Esophagus squamous epithelium (tissue), 5 donors: ENCODE results near the gene OR2V1. TPM values are rescaled to one million over a fixed set of nuclear protein-coding genes. Genes with fewer than 3 reads are reported as not detected.

Experiments
- DNase-seq: peaks from one replicate; lab custom pipeline; 2025; lab: John Stamatoyannopoulos, UW
- H3K27ac ChIP-seq, 4 donors: fragments of 200-600 bp; sonication (generic); one replicate each; pipeline ENCODE4 v1.5.1; 2016 to 2019; ENCODE audit warnings: mild to moderate bottlenecking in 1 of 4
- H3K27me3 ChIP-seq, 4 donors: fragments of 200-600 bp; sonication (generic); 1 replicate in 3 of 4; 2 replicates in 1 of 4; pipeline versions ENCODE4 v1.5.1 to v1.6.0; 2017 to 2021; ENCODE audit warnings: antibody characterized with exemption in 1 of 4
- H3K36me3 ChIP-seq, 3 donors: fragments of 200-600 bp; sonication (generic); one replicate each; pipeline ENCODE4 v1.5.1; 2016 to 2019
- H3K4me1 ChIP-seq, 3 donors: fragments of 200-600 bp; sonication (generic); one replicate each; pipeline ENCODE4 v1.5.1; 2017 to 2019
- H3K4me3 ChIP-seq, 4 donors: fragments of 200-600 bp; sonication (generic); 1 replicate in 3 of 4; 2 replicates in 1 of 4; pipeline ENCODE4 v1.5.1; 2016 to 2019; ENCODE audit warnings: mild to moderate bottlenecking in 2 of 4, moderate library complexity in 1 of 4
- H3K9me3 ChIP-seq, 3 donors: fragments of 200-600 bp; sonication (generic); one replicate each; pipeline ENCODE4 v1.5.1; 2016 to 2019
- CTCF ChIP-seq, 6 experiments: fragments of 450-650 bp in 4 of 6; fragments of 200-600 bp in 2 of 6; sonication (generic) in 2 of 6; IDR thresholded peaks; one replicate each; pipeline ENCODE4 v1.5.1; 2016 to 2019; ENCODE audit warnings: antibody characterized with exemption in 6 of 6, mild to moderate bottlenecking in 4 of 6, moderate library complexity in 4 of 6
- POLR2A ChIP-seq, 4 donors: fragments of 450-650 bp; IDR thresholded peaks; one replicate each; pipeline ENCODE4 v1.6.1; 2017; ENCODE audit warnings: antibody characterized with exemption in 4 of 4, mild to moderate bottlenecking in 4 of 4, moderate library complexity in 3 of 4
- WGBS, 2 donors: methylation state at CpG; one replicate each; pipeline ENCODE4 v1.1.5; 2018; 5-methylcytosine and 5-hydroxymethylcytosine counted together
- intact Hi-C: fragments of 100-400 bp; cut with DNase I; formaldehyde crosslinking; loops from one replicate; pipeline ENCODE4 v1.15.0; 2022
- total RNA-seq, 4 donors: library from RNA; depleted of rRNA; stranded (reverse); fragments of >200 nt; gene quantifications; one replicate each; pipeline ENCODE4 v1.1.0, GENCODE V29; 2016
- donor health status: DM: yes; HTN: yes; CAD: no.

OR2V1 gene
- total RNA-seq, 4 donors from 2014 or later = not detected

GRCh38 chr5:181092428-181092827, 38.5 kb downstream of the OR2V1 start:
- 69% methylated on average over 5 to 7 of the region's 7 CpGs for WGBS, 2 donors

GRCh38 chr5:181088289-181088688, 42.7 kb downstream of the OR2V1 start:
- H3K36me3 ChIP-seq = no peaks in the 10 kb centered on the region
- WGBS, 2 donors = 51 to 64% methylated on average over 3 to 10 of the region's 10 CpGs
- no peak for DNase-seq
- no peak overlapping the region for H3K27ac ChIP-seq
- TF ChIP-seq POLR2A (IDR thresholded peaks at IDR 0.05) (no peak), CTCF (IDR thresholded peaks at IDR 0.05) (peak in 1 of 6 experiments; percentile 12)
- no peaks in the 10 kb centered on the region for H3K9me3 ChIP-seq
- intact Hi-C loops = no loop called here
- H3K4me1 ChIP-seq = no peaks in the 10 kb centered on the region
- no peak overlapping the region for H3K4me3 ChIP-seq
- H3K27me3 ChIP-seq = peaks cover 0 to 59% (median 0%) of the 10 kb centered on the region in 4 donors

More at GRCh38 chr5:181092428-181092827, 38.5 kb downstream of the OR2V1 start:
- intact Hi-C loops = no loop called here
- DNase-seq = no peak
- Histone ChIP-seq H3K4me1 (no peaks in the 10 kb centered on the region), H3K4me3 (no peak overlapping the region), H3K27ac (no peak overlapping the region), H3K9me3 (no peaks in the 10 kb centered on the region), H3K27me3 (peaks cover 0 to 43% (median 0%) of the 10 kb centered on the region in 4 donors), H3K36me3 (no peaks in the 10 kb centered on the region)
- TF ChIP-seq POLR2A (IDR thresholded peaks at IDR 0.05) = no peak
- no peak for TF ChIP-seq CTCF (IDR thresholded peaks at IDR 0.05)

GRCh38 chr5:181087309-181087708, 43.7 kb downstream of the OR2V1 start:
- WGBS, 2 donors = 70% methylated on average over 10 of the region's 10 CpGs
- no peaks in the 10 kb centered on the region for H3K4me1 ChIP-seq
- H3K27me3 ChIP-seq = peaks cover 0 to 59% (median 2%) of the 10 kb centered on the region in 4 donors
- no peak overlapping the region for H3K4me3 ChIP-seq
- H3K9me3 ChIP-seq = no peaks in the 10 kb centered on the region
- no peak for DNase-seq
- H3K27ac ChIP-seq = no peak overlapping the region
- no peak for TF ChIP-seq CTCF (IDR thresholded peaks at IDR 0.05)
- no peak for TF ChIP-seq POLR2A (IDR thresholded peaks at IDR 0.05)
- intact Hi-C loops = no loop called here
- H3K36me3 ChIP-seq = no peaks in the 10 kb centered on the region

GRCh38 chr5:181086884-181087205, 44.1 kb downstream of the OR2V1 start:
- Histone ChIP-seq H3K4me1 (no peaks in the 10 kb centered on the region), H3K9me3 (no peaks in the 10 kb centered on the region), H3K27ac (no peak overlapping the region), H3K4me3 (no peak overlapping the region), H3K36me3 (no peaks in the 10 kb centered on the region), H3K27me3 (peaks cover 0 to 60% (median 2%) of the 10 kb centered on the region in 4 donors)
- TF ChIP-seq POLR2A (IDR thresholded peaks at IDR 0.05) (no peak), CTCF (IDR thresholded peaks at IDR 0.05) (no peak)
- intact Hi-C loops = no loop called here
- 35 to 74% methylated on average over 4 to 6 of the region's 7 CpGs for WGBS, 2 donors
- no peak for DNase-seq

- no peak for DNase-seq
- 68 to 71% methylated on average over 9 to 10 of the region's 17 CpGs for WGBS, 2 donors
- Histone ChIP-seq H3K27me3 (peaks cover 0 to 66% (median 2%) of the 10 kb centered on the region in 4 donors), H3K36me3 (no peaks in the 10 kb centered on the region), H3K9me3 (no peaks in the 10 kb centered on the region), H3K27ac (no peak overlapping the region), H3K4me1 (no peaks in the 10 kb centered on the region), H3K4me3 (no peak overlapping the region)
- intact Hi-C loops = no loop called here
- TF ChIP-seq CTCF (IDR thresholded peaks at IDR 0.05) (no peak), POLR2A (IDR thresholded peaks at IDR 0.05) (no peak)
These were observed 44.7 kb downstream of the OR2V1 start for GRCh38 chr5:181086026-181086883.
